ENCODE data around the gene MYH13.

The MYH13 gene

GRCh38 chr17:10251212-10251948 is 121.4 kb downstream of the MYH13 start:
- no peak for DNase-seq (ENCODE audit: low read depth in 2 of 2)
